Measurements from ENCODE around the gene FAM117B.

FAM117B gene

DNA sequence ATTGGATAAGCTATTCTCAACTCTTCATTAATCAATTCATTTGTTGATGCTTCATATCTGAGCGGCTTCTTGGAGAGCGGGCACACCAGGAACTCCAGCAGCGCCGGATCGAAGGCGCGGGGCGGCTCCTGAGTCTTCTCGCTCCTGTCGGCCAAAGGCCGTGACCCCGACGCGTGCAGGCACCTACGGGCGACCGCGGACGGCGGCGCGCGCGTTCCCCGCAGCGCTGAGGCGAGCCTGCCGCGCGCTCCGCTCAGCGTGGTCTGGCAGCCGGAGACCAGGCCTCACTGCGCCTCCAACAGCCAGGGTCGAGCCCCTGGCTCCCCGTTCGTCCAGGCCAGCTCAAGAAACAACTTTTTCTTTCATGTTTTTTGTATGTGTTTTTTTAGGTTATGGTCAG, 139.3 kb downstream of the FAM117B start:
- Histone ChIP-seq H3K79me2 (ENCODE audit: insufficient read depth, low read depth) (no peaks in the 10 kb centered on the region), H3K27ac (no peak overlapping the region), H3K4me3 (IDR thresholded peaks at IDR 0.05; ENCODE audit: insufficient read depth, low read depth, low read length) (no peak overlapping the region), H4K20me1 (ENCODE audit: insufficient read depth) (no peaks in the 10 kb centered on the region), H3K4me1 (ENCODE audit: low read depth, poor library complexity, severe bottlenecking) (no peaks in the 10 kb centered on the region), H3K27me3 (ENCODE audit: insufficient read depth, low read depth) (no peaks in the 10 kb centered on the region), H3K4me2 (no peak overlapping the region), H3K36me3 (ENCODE audit: insufficient read depth) (no peaks in the 10 kb centered on the region), H2AFZ (ENCODE audit: low read depth) (no peak overlapping the region), H3K9ac (no peak overlapping the region)
- TF ChIP-seq, protein P1, sequence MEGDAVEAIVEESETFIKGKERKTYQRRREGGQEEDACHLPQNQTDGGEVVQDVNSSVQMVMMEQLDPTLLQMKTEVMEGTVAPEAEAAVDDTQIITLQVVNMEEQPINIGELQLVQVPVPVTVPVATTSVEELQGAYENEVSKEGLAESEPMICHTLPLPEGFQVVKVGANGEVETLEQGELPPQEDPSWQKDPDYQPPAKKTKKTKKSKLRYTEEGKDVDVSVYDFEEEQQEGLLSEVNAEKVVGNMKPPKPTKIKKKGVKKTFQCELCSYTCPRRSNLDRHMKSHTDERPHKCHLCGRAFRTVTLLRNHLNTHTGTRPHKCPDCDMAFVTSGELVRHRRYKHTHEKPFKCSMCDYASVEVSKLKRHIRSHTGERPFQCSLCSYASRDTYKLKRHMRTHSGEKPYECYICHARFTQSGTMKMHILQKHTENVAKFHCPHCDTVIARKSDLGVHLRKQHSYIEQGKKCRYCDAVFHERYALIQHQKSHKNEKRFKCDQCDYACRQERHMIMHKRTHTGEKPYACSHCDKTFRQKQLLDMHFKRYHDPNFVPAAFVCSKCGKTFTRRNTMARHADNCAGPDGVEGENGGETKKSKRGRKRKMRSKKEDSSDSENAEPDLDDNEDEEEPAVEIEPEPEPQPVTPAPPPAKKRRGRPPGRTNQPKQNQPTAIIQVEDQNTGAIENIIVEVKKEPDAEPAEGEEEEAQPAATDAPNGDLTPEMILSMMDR (conservative IDR thresholded peaks at IDR 0.05; ENCODE audit: low read depth, low read length), result no peak

DNA sequence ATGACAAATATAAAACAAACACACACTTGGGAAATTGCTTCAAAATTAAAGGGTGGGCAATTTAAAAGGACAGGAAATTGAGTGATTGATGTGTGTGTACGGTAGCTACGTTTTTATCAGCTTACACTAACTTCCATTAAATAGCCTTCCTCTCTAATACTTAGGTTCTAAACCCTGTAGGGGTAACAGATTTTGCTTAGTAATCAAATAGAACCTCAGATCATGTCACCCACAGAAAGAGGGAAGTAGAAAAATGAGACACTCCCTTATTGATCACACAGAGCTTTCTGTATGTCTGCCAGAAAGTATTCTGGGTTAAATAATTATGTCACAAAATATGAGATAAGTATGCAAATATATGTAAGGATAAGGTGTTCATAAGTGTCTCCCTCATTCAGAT, 143.4 kb downstream of the FAM117B start:
- no peak overlapping the region for H3K9ac ChIP-seq
- no peaks in the 10 kb centered on the region for H3K36me3 ChIP-seq (ENCODE audit: insufficient read depth)
- H2AFZ ChIP-seq (ENCODE audit: low read depth), result no peak overlapping the region
- H4K20me1 ChIP-seq (ENCODE audit: insufficient read depth), result no peaks in the 10 kb centered on the region
- no peak overlapping the region for H3K4me2 ChIP-seq
- TF ChIP-seq, protein P1 (conservative IDR thresholded peaks at IDR 0.05; ENCODE audit: low read depth, low read length), result no peak
- no peaks in the 10 kb centered on the region for H3K4me1 ChIP-seq (ENCODE audit: low read depth, poor library complexity, severe bottlenecking)
- H3K27ac ChIP-seq, result no peak overlapping the region
- no peaks in the 10 kb centered on the region for H3K79me2 ChIP-seq (ENCODE audit: insufficient read depth, low read depth)
- no peak overlapping the region for H3K4me3 ChIP-seq (IDR thresholded peaks at IDR 0.05; ENCODE audit: insufficient read depth, low read depth, low read length)
- H3K27me3 ChIP-seq (ENCODE audit: insufficient read depth, low read depth), result no peaks in the 10 kb centered on the region

DNA sequence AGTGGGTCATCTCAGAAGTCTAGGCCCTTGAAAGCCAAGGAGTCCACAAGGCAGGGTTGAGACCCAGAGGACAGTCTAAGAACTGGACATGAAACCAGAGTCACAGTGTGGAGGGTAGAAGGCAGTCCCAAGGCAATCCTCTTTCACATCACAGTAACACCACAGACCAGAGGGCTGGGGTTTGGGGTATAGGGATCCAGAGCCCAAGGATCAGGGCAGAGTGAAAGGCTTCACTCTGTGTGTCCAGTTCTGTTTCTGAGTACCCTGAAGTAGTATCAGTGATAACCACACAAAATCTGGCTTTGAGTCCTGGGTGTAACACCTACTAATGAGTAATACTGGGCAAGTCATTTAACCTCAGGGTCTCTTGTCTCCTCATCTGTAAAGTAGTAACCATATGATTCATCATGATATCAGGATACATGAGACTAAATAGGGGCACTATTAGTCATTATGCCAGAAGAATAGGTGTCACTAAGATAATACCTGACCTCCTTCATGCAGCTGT, 145.8 kb downstream of the FAM117B start:
- Histone ChIP-seq H3K4me2 (no peak overlapping the region), H3K4me1 (ENCODE audit: low read depth, poor library complexity, severe bottlenecking) (no peaks in the 10 kb centered on the region), H2AFZ (ENCODE audit: low read depth) (no peak overlapping the region), H3K27ac (no peak overlapping the region), H3K36me3 (ENCODE audit: insufficient read depth) (no peaks in the 10 kb centered on the region), H3K79me2 (ENCODE audit: insufficient read depth, low read depth) (no peaks in the 10 kb centered on the region), H3K9ac (no peak overlapping the region), H4K20me1 (ENCODE audit: insufficient read depth) (no peaks in the 10 kb centered on the region), H3K4me3 (IDR thresholded peaks at IDR 0.05; ENCODE audit: insufficient read depth, low read depth, low read length) (no peak overlapping the region), H3K27me3 (ENCODE audit: insufficient read depth, low read depth) (no peaks in the 10 kb centered on the region)
- TF ChIP-seq, protein P1 (conservative IDR thresholded peaks at IDR 0.05; ENCODE audit: low read depth, low read length), result no peak

DNA sequence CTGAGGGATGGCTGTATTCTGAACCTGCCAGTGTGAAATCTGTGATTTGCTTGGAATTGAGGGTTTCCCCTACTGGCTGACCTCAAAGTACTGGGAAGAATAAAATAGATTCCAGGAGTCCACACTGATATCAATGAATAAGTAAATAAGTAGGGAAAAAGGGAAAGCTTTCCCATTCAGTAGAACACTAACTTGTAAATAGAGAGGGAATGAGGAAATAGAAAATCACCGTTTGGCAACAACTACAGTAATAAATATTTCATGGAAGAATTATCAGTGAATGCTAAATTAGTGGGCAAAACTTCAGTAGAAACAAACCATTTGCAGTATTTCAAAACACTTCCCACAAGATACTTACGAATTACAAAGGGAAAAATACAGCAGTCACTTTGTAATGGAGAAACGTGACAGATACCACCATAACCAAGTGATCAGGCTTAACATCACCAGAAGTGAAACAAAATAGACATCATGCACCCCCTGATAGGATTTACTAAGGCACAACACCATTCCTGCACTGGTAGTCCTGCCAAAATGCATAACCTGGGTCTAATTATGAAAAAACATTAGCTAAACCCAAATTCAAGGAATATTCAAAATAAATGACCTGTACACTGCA, 148.3 kb downstream of the FAM117B start:
- H3K4me2 ChIP-seq, result no peak overlapping the region
- no peaks in the 10 kb centered on the region for H4K20me1 ChIP-seq (ENCODE audit: insufficient read depth)
- TF ChIP-seq, protein P1 (conservative IDR thresholded peaks at IDR 0.05; ENCODE audit: low read depth, low read length), result no peak
- H3K9ac ChIP-seq, result no peak overlapping the region
- H3K27ac ChIP-seq, result no peak overlapping the region
- H2AFZ ChIP-seq (ENCODE audit: low read depth), result no peak overlapping the region
- H3K4me1 ChIP-seq (ENCODE audit: low read depth, poor library complexity, severe bottlenecking), result no peaks in the 10 kb centered on the region
- no peaks in the 10 kb centered on the region for H3K36me3 ChIP-seq (ENCODE audit: insufficient read depth)
- H3K4me3 ChIP-seq (IDR thresholded peaks at IDR 0.05; ENCODE audit: insufficient read depth, low read depth, low read length), result no peak overlapping the region
- H3K79me2 ChIP-seq (ENCODE audit: insufficient read depth, low read depth), result no peaks in the 10 kb centered on the region
- no peaks in the 10 kb centered on the region for H3K27me3 ChIP-seq (ENCODE audit: insufficient read depth, low read depth)
